GM23338 (cell line): Measurements from ENCODE around the gene SLC16A9.

Experiments
- EZH2 ChIP-seq: fragments of 200-600 bp; sonication (generic); IDR thresholded peaks from one replicate; pipeline ENCODE4 v1.8.0; 2017; ENCODE audit warnings: antibody characterized with exemption, mild to moderate bottlenecking, low read depth; ENCODE audit not compliant: unreplicated experiment
- NANOG ChIP-seq: IDR thresholded peaks from 2 replicates; pipeline ENCODE4 v1.6.1; 2016; ENCODE audit warnings: antibody characterized with exemption, borderline replicate concordance
- TF ChIP-seq, protein P1 (sequence below), 2 experiments: fragments of 200-600 bp in 1 of 2; sonication (generic) in 1 of 2; conservative IDR thresholded peaks; 2 replicates each; pipeline versions ENCODE4 v1.5.1 to v1.6.1; 2016 to 2017; ENCODE audit warnings: antibody characterized with exemption in 2 of 2, low read depth in 2 of 2, mild to moderate bottlenecking in 2 of 2, moderate library complexity in 1 of 2
- TF ChIP-seq, protein P2 (sequence below): IDR thresholded peaks from one replicate; pipeline ENCODE4 v1.6.1; 2018; ENCODE audit warnings: antibody characterized with exemption; ENCODE audit not compliant: unreplicated experiment

DNA sequence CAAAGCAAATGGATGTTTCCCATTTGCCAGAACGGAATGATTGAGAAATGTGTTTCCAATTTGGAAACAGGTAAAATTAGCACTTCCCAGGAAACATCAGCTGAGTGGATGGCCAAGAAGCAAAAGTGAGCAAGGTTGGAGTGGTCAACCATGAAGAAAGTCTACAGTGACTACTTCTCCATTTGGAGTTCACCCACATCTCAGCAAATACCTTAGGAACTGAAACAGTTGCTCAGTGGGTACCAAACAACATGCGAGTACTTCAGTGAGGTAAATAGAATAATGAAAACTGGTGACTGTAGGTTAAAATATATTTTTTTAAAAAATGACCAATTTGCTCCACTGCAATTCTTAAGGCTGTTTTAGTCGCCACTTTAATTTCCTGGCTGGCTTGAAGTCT lies 57.7 kb downstream of the SLC16A9 start:
- TF ChIP-seq, protein P1, sequence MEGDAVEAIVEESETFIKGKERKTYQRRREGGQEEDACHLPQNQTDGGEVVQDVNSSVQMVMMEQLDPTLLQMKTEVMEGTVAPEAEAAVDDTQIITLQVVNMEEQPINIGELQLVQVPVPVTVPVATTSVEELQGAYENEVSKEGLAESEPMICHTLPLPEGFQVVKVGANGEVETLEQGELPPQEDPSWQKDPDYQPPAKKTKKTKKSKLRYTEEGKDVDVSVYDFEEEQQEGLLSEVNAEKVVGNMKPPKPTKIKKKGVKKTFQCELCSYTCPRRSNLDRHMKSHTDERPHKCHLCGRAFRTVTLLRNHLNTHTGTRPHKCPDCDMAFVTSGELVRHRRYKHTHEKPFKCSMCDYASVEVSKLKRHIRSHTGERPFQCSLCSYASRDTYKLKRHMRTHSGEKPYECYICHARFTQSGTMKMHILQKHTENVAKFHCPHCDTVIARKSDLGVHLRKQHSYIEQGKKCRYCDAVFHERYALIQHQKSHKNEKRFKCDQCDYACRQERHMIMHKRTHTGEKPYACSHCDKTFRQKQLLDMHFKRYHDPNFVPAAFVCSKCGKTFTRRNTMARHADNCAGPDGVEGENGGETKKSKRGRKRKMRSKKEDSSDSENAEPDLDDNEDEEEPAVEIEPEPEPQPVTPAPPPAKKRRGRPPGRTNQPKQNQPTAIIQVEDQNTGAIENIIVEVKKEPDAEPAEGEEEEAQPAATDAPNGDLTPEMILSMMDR (conservative IDR thresholded peaks at IDR 0.05; ENCODE audit: low read depth in 2 of 2), result no peak
- TF ChIP-seq NANOG (no peak), EZH2 (no peak)
- TF ChIP-seq, protein P2, sequence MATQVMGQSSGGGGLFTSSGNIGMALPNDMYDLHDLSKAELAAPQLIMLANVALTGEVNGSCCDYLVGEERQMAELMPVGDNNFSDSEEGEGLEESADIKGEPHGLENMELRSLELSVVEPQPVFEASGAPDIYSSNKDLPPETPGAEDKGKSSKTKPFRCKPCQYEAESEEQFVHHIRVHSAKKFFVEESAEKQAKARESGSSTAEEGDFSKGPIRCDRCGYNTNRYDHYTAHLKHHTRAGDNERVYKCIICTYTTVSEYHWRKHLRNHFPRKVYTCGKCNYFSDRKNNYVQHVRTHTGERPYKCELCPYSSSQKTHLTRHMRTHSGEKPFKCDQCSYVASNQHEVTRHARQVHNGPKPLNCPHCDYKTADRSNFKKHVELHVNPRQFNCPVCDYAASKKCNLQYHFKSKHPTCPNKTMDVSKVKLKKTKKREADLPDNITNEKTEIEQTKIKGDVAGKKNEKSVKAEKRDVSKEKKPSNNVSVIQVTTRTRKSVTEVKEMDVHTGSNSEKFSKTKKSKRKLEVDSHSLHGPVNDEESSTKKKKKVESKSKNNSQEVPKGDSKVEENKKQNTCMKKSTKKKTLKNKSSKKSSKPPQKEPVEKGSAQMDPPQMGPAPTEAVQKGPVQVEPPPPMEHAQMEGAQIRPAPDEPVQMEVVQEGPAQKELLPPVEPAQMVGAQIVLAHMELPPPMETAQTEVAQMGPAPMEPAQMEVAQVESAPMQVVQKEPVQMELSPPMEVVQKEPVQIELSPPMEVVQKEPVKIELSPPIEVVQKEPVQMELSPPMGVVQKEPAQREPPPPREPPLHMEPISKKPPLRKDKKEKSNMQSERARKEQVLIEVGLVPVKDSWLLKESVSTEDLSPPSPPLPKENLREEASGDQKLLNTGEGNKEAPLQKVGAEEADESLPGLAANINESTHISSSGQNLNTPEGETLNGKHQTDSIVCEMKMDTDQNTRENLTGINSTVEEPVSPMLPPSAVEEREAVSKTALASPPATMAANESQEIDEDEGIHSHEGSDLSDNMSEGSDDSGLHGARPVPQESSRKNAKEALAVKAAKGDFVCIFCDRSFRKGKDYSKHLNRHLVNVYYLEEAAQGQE, result no peak
